Loucy (cell line): Measurements from ENCODE around the gene PABPC1L.

Experiments used
- EZH2phosphoT487 ChIP-seq: fragments of 200-600 bp; IDR thresholded peaks from 2 replicates; pipeline ENCODE4 v1.6.1; 2018; ENCODE audit warnings: antibody characterized with exemption, mild to moderate bottlenecking, moderate library complexity, borderline replicate concordance
- TF ChIP-seq, protein P1 (sequence below): fragments of 200-600 bp; sonication (generic); conservative IDR thresholded peaks from 2 replicates; pipeline ENCODE4 v1.5.1; 2014; ENCODE audit warnings: mild to moderate bottlenecking, antibody characterized with exemption, low read length

DNA sequence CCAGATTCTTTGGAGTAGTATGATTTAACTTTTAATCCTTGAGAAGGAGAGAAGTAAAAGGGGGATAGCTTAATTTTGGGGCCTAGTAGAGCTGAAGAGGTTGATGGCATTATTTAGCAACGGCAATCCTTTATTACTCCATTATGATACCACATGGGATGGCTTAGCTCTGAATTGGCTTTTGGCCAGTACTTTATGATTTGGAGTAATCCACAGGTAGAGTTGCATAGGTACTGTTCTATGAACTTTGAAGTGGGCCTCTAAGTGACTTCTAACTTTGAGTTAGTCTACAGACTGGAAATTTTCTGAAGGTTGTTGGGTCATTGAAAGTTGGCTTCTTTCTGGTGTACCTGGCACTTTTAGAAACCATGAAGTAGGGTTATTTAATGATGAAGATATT lies 12.7 kb upstream of the PABPC1L start:
- TF ChIP-seq, protein P1, sequence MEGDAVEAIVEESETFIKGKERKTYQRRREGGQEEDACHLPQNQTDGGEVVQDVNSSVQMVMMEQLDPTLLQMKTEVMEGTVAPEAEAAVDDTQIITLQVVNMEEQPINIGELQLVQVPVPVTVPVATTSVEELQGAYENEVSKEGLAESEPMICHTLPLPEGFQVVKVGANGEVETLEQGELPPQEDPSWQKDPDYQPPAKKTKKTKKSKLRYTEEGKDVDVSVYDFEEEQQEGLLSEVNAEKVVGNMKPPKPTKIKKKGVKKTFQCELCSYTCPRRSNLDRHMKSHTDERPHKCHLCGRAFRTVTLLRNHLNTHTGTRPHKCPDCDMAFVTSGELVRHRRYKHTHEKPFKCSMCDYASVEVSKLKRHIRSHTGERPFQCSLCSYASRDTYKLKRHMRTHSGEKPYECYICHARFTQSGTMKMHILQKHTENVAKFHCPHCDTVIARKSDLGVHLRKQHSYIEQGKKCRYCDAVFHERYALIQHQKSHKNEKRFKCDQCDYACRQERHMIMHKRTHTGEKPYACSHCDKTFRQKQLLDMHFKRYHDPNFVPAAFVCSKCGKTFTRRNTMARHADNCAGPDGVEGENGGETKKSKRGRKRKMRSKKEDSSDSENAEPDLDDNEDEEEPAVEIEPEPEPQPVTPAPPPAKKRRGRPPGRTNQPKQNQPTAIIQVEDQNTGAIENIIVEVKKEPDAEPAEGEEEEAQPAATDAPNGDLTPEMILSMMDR, result no peak
- TF ChIP-seq EZH2phosphoT487, result no peak
